Hepatic stellate cell (primary cell): ENCODE data around the gene LUZP2.

Experiments used
- DNase-seq: peaks from one replicate; pipeline ENCODE4 v3.0.0; 2011; ENCODE audit warnings: low spot score

LUZP2 gene

GRCh38 chr11:24716403-24716802 lies 219.6 kb downstream of the LUZP2 start:
- DNase-seq, result no peak

DNA sequence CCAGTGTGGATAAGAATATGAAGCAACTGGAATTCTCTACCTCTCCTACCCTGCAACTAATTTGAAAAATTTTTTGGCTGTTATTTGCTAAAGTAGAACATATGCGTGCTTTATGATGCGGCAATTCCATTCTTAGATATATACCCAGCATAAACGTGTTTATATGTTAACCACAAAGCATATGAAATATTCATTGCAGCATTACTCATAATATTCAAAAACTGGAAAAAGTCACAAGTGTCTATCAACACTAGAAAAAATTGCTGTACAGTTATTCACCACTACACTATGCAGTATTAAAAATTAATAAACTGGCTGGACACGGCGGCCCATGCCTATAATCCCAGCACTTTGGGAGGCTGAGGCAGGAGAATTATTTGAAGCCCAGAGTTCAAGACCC lies 226.4 kb downstream of the LUZP2 start:
- no peak for DNase-seq

- DNase-seq, result no peak
These were observed 234.7 kb downstream of the LUZP2 start for GRCh38 chr11:24731554-24731953.

GRCh38 chr11:24734742-24735237 lies 237.9 kb downstream of the LUZP2 start:
- DNase-seq, result no peak

DNA sequence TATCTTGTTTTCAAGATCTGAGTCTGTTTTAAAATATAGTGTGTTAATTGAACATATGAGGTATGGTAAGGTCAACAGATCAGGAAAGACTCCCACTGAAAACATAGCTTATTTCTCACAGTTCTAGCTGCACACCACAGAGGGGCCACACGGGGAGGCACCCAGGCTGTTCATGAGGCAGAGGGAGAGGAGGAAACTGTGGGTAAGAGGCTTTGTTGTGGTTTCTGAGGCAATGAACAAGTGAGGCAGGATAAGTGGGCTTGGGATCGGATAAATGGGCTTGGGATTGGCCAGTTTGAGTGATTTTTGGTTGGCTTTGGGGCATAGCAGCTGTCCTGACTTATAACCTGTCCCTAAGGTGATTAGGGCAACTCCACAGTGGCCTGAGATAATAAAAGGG lies 242.1 kb downstream of the LUZP2 start:
- DNase-seq, result no peak

- DNase-seq, result no peak
These were observed 242.8 kb downstream of the LUZP2 start for GRCh38 chr11:24739637-24740036.

GRCh38 chr11:24747275-24748251 lies 250.7 kb downstream of the LUZP2 start:
- DNase-seq, result no peak

DNA sequence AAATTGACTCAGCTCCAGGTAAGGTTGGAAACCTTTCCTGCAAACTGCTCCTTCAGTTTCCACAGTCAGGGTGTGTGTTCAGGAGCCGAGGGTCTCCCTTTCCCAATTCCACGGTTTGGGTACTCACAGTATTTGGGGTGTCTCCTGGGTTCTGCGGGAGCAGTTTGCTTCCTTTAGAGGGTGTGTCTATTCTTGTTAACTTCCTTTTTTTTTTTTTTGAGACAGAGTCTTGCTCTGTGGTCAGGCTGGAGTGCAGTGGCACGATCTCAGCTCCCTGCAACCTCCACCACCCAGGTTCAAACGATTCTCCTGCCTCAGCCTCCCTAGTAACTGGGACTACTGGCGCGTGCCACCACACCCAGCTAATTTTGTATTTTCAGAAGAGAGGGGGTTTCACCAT lies 251.4 kb downstream of the LUZP2 start:
- no peak for DNase-seq

GRCh38 chr11:24754406-24754805 lies 257.6 kb downstream of the LUZP2 start:
- no peak for DNase-seq

GRCh38 chr11:24755260-24755839 lies 258.5 kb downstream of the LUZP2 start:
- DNase-seq, result no peak

DNA sequence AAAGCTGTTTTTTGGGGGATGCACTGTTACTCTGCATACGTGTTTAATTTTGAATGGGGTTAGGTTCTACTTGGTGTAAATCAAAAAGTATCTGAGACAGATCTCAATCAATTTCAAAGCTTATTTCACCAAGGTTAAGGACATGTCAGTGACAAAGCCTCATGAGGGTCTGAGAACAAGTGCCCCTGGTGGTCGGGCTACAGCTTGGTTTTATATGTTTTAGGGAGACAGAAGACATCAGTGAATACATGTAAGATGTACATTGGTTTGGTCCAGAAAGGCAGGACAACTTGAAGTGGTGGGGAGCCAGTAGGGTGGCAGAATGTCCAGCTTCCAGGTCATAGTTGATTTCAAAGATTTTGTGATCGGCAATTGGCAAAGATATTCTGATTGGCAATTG lies 262.9 kb downstream of the LUZP2 start:
- DNase-seq, result no peak

DNA sequence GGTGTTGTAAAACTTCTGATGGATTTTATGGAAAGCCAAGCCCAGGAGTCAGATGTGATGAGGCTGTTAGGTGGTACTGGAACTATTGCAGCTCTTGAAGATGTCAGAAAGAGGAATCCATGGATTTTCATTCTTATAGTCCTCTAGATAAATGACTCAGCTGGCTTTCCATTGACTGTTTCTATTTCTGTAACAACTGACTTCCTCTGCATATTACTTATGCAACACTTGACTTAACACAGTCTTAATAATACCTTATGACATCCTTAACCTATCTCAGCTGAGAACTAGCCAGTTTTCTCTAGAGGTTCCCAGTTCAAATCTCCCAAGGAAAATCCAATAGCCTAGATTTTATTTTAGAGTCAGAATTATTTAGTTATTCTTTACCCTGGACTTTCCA lies 263.8 kb downstream of the LUZP2 start:
- no peak for DNase-seq

- no peak for DNase-seq
These were observed 265.2 kb downstream of the LUZP2 start for GRCh38 chr11:24762076-24762475.

DNA sequence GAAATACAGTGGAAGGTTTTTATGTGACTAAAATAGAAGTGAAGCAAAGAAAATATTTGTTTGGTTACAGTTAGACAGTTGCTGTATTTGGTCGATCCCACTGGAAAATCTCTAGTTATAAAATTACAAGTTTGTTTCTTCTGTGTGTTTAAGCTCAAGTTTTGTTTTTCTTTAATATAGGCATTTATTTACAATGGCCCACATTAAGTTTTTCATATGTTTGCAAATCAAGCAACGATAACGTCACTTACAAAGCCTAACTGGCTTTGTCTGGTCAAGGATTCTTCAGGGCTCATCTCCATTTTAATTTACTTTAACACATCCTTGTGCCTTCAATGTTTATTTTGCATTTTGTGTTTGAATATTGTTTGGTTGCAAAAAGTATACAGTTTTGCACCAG lies 270.6 kb downstream of the LUZP2 start:
- no peak for DNase-seq

- DNase-seq, result no peak
These were observed 276.5 kb downstream of the LUZP2 start for GRCh38 chr11:24773322-24773721.

GRCh38 chr11:24779791-24780190 lies 282.9 kb downstream of the LUZP2 start:
- DNase-seq, result no peak

DNA sequence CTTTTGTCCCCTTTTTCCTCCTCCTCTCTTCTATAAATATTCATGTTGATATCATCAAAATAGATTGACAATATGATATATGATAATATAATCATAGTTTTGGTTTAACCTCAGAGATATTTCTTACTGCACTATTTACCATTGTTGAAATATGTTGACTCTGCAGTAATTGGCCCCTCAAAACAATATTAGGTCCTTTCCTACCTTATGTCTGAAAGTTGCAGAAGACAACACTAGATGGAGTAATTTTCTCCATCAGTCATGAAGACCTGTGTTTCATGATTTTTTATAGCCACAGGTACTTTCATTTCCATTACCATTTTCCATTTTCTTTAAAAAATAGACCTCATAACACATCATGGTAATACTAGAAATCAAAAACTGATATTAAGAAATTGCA lies 284.4 kb downstream of the LUZP2 start:
- no peak for DNase-seq

- DNase-seq, result no peak
These were observed 296.6 kb downstream of the LUZP2 start for GRCh38 chr11:24793479-24793878.

- no peak for DNase-seq
These were observed 297.2 kb downstream of the LUZP2 start for GRCh38 chr11:24794064-24794463.

DNA sequence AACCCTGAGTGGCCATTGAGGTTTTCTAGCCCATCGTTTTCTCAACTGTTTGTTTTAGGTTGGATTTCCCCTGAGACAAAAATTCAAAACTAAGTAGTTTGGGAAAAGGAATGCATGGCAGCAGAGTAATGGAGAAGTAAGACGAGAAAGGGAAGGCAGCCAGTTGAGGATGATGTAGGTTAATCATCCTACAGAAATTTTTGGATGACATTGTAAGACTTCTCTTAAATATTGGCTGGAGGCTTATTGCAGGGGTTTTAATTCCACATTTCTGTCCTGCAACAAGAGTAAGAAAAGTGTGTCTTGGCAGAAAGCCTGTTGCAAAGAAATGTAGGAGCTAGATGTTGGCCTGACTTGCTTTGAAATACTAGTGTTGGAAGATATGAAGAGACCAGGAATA lies 308.8 kb downstream of the LUZP2 start:
- DNase-seq, result no peak

DNA sequence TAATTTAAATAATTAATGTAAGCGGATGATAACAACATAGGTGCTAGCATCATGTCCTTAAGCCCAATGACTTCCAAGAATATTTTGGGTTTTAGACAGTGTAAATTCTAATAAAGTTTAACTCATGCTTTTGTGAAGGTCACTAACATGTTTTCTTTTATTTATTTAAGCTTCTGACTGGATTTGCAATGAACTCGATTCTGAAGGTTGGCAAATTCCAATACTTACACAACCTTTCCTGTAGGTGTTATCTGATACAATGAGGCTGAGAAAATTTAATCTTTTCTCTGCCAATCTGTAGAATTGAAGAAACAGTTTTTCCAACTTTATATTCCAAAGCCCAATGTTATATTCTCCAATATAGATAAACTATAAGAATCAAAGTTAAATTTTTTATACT lies 311.3 kb downstream of the LUZP2 start:
- DNase-seq, result no peak

GRCh38 chr11:24819006-24819405 lies 322.2 kb downstream of the LUZP2 start:
- no peak for DNase-seq

DNA sequence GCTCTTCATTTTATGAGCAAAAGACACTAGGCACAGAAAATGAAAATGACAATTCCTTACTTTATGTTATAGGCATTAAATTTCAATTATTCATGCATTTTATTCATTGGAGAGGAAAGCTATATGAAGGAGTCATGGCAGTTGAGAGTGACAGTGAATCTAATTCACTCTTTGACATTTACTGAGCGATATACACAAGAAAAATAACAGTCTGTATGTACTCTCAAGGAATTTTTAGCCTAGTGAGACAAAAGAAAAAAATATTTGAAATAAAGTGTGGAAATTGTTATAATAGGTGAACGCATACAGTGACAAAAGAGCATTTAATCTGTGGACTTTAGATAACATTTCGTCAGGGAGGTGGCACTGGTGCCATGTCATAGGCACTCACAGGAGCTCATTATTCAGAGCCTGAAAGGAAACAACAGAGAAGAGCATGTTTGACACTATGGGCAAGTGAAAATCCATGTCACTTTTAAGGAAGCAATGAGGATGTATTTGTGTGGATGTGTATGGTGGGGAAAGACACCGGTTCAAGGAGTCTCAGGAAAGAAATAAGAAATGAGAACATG lies 323.1 kb downstream of the LUZP2 start:
- DNase-seq, result no peak
